Hematopoietic multipotent progenitor cell treated with erythropoietin and hydrocortisone succinate and interleukin-3 and kit ligand, for 8 days (in vitro differentiated cells): ENCODE results near the gene CDKAL1.
"Not testable (repeated sequence)": the region's sequence is repeated elsewhere in the genome, so short reads cannot be mapped to it uniquely, and the experiment has no call there.

Experiments used
- DNase-seq: peaks from one replicate; pipeline ENCODE4 v3.0.0-alpha.2; 2015

CDKAL1 gene

DNA sequence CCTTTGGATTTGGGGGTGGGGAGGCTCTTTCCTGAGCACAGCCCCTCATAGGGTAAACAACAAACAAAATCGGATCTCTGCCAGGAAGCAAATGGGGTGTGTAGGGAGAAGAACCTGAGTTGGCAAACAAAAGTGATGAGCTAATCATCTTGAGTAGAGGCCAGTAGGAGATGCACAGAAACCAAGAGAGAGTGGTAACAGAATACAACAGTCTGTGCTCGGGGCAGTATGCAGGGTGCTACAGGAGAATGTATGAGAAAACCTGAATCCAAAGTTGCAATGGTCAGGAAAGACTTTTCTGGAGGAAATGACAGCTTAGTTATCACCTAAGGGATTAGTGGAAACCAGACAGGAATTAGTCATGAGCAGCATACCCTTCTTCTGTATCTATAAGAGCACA, 177.8 kb downstream of the CDKAL1 start:
- DNase-seq = no peak

DNA sequence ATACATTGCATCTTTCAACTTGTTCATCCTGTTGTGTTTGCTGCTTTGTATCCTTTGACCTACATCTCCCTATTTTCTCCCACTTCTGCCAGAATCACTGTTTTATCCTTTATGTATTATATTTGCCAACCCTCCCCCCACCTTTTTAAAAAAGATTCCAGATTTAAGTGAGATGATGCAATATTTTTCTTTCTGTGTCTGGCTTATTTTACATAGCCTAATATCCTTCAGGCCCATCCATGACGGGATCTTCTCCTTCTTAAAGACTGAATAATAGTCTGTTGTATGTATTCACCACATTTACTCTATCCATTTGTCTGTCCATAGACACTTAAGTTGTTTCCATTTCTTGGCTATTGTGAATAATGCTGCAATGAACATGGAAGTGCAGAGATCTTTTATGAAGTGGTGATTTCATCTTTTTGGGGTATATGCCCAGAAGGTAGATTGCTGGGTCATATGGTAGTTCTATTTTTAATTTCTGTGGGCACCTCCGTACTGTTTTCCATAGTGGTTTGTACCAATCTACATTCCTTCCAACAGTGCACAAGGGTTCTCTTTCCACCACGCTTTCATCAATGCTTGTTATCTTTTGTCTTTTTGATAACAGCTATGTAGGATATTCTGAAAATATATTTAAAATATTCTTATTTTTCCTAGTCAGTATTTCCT, 181.0 kb downstream of the CDKAL1 start:
- DNase-seq = no peak

DNA sequence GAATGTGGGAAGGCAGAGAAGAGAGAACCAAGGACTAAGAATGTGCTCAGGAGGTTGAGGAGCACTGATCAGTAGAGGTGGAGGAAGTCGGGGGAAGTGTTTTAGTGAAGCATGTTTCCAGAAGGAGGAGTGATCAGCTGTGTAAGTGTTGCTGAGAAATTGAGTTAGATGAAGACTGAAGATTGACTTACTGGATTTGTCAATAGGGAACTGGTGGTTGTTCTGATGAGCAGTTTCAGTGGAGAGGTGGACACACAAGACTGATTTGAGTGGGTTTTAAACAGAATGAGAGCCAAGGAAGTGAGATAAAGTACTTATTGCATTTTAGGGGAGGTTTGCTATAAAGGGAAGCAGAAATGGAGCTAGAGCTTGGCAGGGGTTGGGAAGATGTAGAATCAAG, 182.6 kb downstream of the CDKAL1 start:
- no peak for DNase-seq

DNA sequence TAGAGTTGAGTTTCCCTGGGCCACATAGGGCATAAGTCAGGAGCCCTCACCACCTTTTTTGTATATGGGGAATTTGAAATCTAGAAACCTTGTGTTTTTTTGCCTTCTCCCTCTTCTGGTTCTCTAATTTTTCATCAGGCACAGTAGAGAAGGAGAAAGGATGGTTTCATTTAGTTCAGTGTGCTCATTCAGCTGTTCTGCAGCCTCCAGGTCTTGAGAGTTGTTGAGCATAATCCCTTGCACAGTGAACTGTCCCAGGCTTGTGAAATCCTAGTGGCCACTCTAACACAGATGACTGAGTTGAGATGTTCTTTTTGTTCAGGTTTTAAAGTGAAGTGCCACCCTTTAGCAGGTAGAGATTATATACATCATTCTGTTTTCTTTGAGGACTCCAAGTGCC, 183.5 kb downstream of the CDKAL1 start:
- DNase-seq = no peak

DNA sequence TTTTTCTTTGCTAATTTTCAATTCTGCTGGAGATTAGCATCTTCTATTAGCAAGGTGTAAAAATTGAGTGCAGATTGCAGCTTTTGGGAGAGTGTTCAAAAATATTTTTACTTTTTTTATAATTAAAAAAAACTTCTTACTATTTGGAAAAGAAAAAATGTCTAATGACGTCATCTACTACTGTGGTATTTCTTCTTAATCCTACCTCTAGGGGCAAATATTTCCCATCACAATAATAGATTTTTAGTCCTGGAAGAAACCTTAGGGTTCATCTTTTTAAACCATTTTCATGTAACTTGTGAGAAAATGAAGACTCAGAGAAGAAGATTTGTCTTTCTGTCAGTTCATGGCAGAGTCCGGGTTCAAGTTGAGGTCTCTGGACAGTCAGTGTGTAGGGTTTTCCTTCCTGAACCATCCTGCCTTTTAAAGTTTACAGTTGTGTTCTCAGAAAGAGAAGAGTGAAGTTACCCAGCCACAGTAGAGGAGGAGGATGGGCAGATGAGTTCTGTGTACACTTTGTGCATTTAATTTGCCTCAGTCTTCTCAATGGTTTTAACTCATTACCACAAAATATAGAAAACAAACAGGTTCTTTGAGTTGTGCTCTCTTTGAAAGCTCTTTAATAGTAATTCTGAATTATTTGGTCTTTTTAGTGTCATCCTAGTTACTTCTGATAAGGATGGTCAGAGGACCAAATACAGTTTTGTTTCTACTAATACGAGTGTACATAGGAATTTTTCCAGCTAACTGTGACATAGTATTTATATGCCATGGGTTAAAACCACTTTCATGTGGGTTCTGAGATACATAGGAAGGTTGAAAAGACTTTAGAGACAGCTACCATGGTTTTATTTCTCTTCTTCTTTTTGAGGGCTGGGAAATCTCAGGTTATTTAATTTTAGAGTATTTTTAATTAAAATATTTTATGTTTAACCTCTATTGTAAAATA, 184.7 kb downstream of the CDKAL1 start:
- DNase-seq = no peak

DNA sequence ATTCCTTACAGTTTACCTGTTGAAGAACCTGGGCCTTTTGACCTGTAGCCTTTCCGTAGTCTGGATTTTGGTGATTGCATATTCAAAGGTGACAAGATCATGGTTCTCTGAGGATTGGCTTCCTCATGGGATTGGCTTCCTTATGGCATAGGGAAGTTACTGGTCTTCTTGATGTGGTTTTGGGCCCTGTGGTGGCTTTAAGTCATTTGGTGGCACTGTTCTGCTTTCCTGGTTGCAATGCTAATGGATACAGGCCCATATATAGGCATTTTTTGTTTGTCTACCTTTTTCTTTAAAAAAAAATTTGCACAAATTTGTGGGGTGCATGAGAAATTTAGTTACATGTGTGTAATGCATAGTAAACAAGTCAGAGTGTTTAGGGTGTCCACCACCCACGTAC, 185.7 kb downstream of the CDKAL1 start:
- DNase-seq = no peak

DNA sequence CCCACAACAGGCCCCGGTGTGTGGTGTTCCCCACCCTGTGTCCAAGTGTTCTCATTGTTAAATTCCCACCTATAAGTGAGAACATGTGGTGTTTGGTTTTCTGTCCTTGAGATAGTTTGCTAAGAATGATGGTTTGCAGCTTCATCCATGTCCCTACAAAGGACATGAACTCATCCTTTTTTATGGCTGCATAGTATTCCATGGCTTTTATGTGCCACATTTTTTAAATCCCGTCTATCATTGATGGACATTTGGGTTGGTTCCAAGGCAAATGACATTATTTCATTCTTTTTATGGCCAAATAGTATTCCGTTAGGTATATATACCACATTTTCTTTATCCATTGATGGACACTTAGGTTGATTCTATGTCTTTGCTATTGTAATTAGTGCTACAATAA, 186.9 kb downstream of the CDKAL1 start:
- DNase-seq = not testable (repeated sequence)

DNA sequence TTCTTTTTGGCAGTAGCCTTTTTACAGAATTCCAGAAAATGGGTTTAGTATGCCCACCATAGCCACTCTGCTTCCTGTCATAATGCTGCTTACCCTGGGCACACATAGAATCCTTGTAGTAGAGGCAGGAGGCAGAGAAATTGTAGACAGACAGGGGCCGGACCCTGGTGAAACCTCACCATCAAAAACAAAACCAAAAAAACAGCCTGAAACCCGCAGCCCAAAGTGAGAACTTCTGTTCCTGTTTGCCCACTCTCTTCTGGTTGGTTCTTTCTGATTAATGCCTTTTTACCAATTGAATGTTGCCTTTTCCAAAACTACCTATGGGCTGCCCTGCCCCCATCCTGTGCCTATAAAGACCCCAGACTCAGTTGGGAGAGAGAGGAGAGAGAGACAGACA, 188.2 kb downstream of the CDKAL1 start:
- DNase-seq = no peak

DNA sequence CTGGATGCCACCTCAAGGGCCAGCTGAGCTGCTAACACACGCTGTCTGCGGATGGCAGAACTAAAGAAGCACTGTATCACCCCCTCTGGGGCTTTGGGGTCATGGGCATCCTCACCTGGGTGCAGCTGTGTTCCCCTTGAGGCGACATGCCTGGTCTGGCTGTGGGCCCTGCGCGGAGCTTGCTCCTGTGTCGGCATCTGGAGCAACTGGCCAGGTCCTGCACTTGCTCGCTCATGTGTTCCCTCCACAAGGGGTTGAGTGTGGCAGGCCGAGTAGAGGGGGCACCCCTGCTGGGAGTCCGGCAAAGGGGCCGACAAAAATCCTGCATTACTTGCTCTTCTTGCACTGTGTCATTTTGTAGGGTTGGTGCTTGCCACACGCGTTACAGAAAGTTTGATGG, 189.0 kb downstream of the CDKAL1 start:
- no peak for DNase-seq

DNA sequence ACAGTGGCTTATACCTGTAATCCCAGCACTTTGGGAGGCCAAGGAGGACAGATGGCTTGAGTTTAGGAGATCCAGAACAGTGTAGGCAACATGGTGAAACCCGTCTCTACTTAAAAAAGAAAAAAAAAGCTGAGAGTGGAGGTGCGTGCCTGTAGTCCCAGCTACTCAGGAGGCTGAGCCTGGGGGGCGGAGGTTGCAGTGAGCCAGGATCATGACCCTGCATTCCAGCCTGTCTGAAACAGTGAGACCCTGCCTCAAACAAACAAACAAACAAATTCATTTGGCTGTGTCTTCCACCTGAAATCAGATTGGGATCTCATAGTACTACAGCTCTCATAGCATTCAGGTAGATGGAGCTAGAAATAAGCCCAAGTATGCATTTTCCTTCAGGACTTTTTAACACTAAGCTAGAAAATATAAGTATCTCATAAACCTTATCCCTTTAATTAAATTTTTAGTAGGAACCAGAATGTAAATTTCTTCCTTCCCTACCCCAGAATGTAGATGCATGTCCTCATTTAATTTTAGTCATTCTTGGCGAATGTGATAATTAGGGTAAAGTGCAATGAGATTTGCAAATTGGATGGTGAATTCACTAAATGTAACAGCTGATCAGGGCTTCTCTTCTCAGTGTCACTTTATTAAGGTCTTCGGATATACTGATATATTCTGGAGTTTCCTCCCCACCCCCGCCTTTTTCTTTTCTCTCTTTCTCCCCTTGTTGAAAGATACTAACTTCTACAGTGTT, 190.4 kb downstream of the CDKAL1 start:
- DNase-seq = no peak

DNA sequence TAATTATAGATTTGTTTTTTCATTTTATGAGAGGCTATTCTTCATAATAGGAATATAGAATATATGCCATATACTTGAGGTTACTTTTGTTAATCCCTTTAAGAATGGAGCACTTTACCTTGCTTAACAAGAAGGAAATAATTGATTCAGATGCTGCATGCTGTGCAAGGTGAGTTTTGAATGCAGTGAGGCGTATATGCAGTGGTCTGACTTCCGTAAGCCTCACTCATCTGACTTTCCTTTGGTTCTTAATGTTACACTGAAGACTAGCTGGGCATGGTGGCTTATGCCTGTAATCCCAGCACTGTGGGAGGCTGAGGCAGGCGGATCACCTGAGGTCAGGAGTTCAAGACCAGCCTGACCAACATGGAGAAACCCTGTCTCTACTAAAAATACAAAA, 191.0 kb downstream of the CDKAL1 start:
- not testable (repeated sequence) for DNase-seq

DNA sequence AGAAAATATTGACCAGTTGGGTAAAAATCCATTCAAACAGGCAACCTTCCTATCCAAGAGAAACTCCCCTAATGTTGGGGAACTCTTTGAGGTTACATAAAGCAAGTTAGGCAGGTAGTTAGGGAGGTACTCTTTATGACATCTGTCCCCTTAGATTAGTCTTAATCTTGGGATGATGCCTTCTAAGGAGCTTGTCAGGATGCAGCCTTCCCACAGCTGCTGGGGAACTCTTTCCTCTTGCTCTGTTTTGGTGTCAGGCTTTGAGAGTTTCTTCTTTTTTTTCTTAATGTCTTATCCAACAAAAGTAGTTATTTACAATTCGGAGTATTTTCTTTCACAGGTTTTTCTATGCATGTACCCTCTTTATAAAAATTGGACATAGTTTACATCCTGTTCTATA, 194.8 kb downstream of the CDKAL1 start:
- no peak for DNase-seq

DNA sequence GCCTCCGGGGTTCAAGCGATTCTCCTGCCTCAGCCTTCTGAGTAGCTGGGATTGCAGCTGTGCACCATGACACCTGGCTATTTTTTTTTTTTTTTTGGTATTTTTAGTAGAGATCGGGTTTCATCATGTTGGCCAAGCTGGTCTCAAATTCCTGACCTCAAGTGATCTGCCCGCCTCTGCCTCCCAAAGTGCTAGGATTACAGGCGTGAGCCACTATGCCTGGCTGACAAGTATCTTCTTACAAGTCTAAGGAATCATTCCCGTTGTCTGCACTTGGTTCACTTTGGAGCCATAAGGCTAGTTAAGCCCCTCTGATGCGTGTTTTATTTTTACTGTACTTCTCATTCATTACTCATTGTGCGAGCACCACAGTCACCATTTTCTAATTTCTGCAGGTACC, 198.1 kb downstream of the CDKAL1 start:
- DNase-seq = not testable (repeated sequence)

DNA sequence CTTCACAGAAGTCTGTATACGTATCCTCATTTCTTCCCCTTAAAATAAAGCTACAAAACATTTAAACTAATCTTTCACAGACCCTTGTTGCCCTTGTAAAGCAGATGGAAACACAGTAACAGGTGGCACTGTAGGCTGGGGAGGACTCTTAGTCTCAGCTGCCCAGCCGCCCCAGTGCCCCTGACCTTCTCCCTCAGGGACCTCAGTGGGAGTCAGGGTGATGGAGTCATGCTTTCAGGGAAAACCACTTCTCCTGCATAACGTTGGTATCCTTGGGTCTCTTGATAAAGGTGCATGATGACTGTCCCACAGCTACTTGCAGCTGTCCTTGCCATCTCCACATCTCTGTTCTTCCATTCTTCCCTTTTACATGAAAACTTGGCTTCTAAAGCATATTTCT, 198.6 kb downstream of the CDKAL1 start:
- DNase-seq = no peak

DNA sequence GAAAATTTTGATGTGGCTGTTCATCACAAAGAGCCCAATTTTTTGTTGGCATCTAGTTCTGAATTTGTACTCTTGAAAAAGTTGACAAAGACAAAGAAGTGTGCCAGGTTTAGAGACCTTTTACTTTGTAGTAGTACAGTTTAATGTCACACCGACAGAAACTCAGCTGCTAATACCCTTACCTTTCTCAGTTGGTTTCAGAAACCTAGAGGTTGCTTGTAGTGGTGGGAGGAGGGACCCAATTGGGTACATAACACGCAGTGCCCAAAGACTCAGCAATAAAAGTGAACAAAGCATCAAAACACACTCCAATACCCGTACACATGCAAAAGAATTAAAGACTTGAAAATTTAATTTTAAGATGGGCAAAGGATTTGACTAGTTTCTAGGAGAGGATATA, 203.7 kb downstream of the CDKAL1 start:
- no peak for DNase-seq

DNA sequence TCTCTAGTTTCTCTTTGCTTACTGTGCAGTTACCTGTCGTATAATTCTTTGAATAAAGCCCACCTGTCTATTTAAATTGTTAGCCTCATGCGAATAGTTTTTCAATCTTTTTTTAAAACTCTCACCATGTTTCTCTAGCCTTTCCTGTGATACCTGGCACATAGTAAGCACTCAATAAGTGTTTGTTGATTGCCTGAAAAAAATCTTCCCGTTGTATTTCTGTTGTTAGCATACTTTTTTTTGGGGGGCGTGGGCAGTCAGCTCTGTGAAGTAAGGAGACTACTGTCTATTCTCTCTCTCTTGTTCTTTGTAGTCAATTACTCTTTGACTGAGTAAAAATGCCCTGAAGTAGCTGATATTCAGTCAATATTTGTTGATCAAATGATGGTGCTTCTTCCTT, 205.8 kb downstream of the CDKAL1 start:
- no peak for DNase-seq

DNA sequence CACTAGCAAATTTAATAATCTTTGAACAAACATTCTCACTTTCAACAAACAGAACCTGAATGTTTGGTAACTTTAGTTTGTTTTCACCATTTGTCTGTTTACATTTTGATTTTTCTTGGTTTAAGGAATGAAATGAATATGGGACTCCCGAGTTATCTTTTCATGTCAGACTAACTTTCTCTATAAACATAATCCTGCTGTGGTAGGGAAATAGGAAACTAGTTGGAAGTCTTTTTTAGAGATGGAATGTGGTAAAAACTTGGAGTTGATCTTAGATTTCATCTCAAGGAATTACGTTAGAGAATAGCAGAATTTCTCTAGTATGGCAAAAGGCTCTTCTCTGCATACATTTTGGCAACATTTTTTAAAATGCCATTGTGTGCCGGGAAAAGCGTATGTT, 206.5 kb downstream of the CDKAL1 start:
- DNase-seq = no peak

DNA sequence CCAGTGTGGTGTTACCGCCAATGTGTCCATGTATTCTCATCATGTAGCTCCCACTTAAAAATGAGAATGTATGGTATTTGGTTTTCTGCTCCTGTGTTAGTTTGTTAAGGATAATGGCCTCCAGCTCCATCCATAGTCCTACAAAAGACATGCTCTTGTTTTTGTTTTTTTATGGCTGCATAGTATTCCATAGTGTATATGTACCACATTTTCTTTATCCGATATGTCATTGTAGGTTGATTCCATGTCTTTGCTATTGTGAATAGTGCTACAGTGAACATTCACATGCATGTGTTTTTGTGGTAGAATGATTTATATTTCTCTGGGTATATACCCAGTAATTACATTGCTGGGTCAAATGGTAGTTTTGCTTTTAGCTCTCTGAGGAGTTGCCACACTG, 207.2 kb downstream of the CDKAL1 start:
- no peak for DNase-seq

DNA sequence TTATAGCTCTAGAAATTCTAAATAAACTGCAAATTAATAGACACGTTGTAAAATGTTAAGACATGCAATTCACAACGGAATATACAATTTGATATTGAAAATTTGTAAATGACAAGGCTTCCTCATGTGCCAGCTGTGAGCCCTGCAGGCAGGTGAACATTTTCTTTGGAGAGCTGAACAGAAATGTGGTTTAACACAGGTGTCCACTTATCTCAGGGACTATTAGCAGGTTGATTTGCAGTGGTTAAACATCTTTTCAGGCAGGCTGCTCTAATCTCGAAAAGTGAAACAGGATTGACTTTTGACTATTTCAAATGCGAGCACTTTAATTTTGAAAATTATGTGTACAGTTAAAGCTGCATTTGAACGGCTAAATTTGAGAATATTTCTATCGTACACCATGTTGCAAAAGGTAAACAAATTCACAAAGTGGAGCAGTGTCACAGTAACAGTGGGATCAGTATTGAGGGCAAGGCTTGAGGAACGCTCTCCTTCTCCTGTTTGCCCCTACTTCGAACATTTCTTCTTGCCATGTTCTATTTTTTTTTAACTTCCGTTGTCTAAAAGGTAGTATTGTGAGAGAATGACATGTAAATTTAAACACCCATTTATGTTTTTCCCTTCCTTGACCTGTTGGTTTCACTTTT, 210.8 kb downstream of the CDKAL1 start:
- DNase-seq = no peak

DNA sequence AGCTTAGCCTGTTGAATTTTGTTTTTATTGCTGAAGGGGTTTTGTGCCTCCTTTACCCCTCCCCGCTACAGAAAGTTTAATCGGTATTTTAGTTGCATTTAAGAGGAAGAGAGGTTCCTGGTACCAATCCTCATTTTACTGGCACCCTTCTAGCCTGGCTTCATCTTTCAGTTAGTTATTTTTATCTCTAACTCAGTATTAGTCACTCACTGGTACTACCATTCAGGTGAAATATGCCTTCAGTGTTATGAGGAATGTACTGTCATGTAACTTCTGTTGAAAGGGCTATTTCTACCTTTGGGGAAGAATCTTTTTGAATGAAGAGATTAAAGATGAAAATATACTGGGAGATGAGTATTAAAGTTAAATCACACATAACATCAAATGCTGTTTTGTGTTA, 211.8 kb downstream of the CDKAL1 start:
- DNase-seq = no peak

DNA sequence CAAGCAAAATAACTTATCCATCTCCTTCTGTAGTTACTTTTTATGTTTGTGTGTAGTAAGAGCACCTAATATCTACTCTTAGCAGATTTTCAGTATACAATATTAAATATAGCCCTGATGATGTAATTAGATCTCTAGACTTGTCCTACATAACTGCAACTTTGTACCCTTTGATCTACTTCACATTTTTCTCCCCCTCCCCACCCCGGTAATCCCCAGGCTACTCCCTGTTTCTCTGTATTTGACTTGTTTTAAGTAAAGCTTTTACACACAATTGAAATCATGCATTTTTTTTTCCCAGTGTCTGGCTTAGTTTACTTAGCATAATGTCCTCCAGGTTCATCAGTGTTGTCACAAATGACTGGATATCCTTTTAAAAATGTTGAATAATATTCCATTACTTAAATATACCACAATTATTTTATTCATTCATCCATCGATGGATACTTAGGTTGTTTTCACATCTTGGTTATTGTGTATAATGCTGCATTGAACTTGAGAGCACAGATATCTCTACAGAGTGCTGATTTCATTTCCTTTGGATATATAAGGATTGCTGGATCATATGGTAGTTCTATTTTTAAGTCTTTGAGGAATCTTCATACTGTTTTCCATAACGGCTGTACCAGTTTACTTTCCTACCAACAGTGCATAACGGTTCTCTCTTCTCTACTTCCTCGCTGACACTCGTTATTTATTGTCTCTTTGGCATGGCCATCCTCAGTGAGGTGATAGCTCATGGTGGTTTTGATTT, 212.7 kb downstream of the CDKAL1 start:
- no peak for DNase-seq

DNA sequence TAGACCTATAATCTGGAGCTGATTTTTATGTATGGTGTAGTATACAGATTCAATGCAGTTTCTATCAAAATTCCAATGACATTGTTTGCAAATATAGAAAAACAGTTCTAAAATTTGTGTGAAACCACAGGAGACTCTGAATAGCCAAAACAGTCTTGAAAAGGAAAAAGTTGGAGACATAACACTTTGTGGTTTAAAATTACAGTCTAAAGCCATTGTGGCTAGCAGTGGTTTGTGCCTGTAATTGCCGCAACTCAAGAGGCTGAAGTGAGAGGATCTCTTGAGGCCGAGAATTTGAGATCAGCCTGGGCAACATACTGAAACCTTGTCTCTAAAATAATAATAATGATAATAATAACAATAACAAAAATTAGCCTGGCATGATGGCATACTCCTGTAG, 213.7 kb downstream of the CDKAL1 start:
- no peak for DNase-seq
